Upper lobe of left lung (tissue), 4 donors: Measurements from ENCODE around the gene CDKAL1.

Experiments
- CTCF ChIP-seq, 6 experiments: fragments of 450-650 bp in 4 of 6; fragments of 200-600 bp in 2 of 6; sonication (generic) in 2 of 6; IDR thresholded peaks; one replicate each; pipeline ENCODE4 v1.5.1; 2016 to 2019; ENCODE audit warnings: antibody characterized with exemption in 6 of 6
- EP300 ChIP-seq, 4 donors: sonication (generic); formaldehyde crosslinking; IDR thresholded peaks; one replicate each; pipeline ENCODE4 v1.5.1; 2017; ENCODE audit warnings: antibody characterized with exemption in 4 of 4, control low read depth in 2 of 4
- POLR2A ChIP-seq, 4 donors: fragments of 450-650 bp; IDR thresholded peaks; one replicate each; pipeline ENCODE4 v1.5.1; 2016 to 2017; ENCODE audit warnings: antibody characterized with exemption in 4 of 4, mild to moderate bottlenecking in 2 of 4
- POLR2AphosphoS5 ChIP-seq, 2 donors: sonication (generic); formaldehyde crosslinking; IDR thresholded peaks; one replicate each; pipeline ENCODE4 v1.5.1; 2017; ENCODE audit warnings: antibody characterized with exemption in 2 of 2

- no peak for TF ChIP-seq POLR2A (IDR thresholded peaks at IDR 0.05)
- no peak for TF ChIP-seq CTCF (IDR thresholded peaks at IDR 0.05)
- no peak for TF ChIP-seq POLR2AphosphoS5 (IDR thresholded peaks at IDR 0.05)
- no peak for TF ChIP-seq EP300 (IDR thresholded peaks at IDR 0.05)
Observed at GRCh38 chr6:21245488-21245887, 711.2 kb downstream of the CDKAL1 start.
